Measurements from ENCODE around the gene AADACL4. TPM values are rescaled to one million over a fixed set of nuclear protein-coding genes. Genes with fewer than 3 reads are reported as not detected.

The AADACL4 gene
- total and polyA plus RNA-seq, 2 of the 8 experiments (the other 6 are each of a cell fraction or from before 2014, with no cell fraction given), result 0.08 TPM; not detected in 1

DNA sequence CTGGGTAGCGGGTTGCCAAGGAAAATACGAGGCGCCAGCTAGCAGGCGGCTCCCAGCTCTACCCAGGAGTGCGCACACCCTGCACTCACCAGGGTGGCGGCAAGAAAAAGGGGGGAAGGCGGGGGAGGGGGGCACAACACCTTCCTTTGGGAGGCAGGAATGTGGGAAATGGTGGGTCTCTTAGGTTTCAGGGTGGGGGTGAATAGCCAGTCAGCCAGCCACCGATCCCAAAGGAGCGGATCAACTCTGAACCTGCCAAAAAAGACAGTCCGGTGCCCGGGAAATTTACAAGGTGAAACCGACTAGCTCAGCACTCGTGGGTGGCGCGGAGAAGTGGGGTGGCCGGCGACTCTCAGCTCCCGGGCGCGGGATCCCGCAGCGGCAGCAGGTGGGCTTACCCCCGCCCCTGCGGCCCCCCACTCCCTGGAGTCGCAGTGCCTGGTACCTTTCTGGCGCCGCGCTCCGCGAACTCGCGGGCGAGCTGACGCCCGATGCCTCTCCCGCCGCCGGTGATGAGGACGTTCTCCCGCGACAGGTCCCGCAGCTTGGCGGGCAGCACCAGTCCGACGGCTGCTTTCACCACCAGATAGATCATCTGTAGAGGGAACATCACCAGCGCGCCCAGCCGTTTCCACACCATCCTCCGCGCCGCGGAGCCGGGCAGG, 27.0 kb upstream of the AADACL4 start:
- peak overlapping the region; percentile 97 for H2BK5ac ChIP-seq (ENCODE audit: low read depth, low read length)
- peak overlapping the region; percentile 48 for H4K5ac ChIP-seq (ENCODE audit: insufficient read length, low read depth, low read length)
- H3K4me2 ChIP-seq (ENCODE audit: insufficient read depth in 1 of 2, low read depth in 2 of 2, low read length in 2 of 2), result peak overlapping the region; percentile 62 to 97
- no peak overlapping the region for H3K4ac ChIP-seq (replicated peaks; ENCODE audit: insufficient read length, low read depth, low read length)
- peak overlapping the region; percentile 21; the same call in 1 of the 2 replicates for H2BK20ac ChIP-seq (ENCODE audit: low read length)
- H4K20me1 ChIP-seq (replicated peaks in 1 of 2; ENCODE audit: control insufficient read depth in 1 of 2, insufficient read depth in 2 of 2, low read length in 2 of 2), result peaks cover 0 to 9% of the 10 kb centered on the region in 2 experiments
- H4K8ac ChIP-seq (ENCODE audit: extremely low read depth, insufficient read depth, low read length), result peak overlapping the region; percentile 26; the same call in 1 of the 2 replicates
- peak overlapping the region; percentile 81 to 97 (median 90) for H3K4me3 ChIP-seq (ENCODE audit: extremely low read depth in 1 of 4, insufficient read depth in 2 of 4, low read depth in 3 of 4, low read length in 4 of 4)
- DNase-seq (ENCODE audit: low read depth in 1 of 2, low spot score in 2 of 2) (no peak), FAIRE-seq (no peak)
- peak overlapping the region; percentile 76; the same call in 1 of the 2 replicates for H3K27ac ChIP-seq (ENCODE audit: low read depth, low read length)
- no peaks in the 10 kb centered on the region for H3K9me3 ChIP-seq (ENCODE audit: insufficient read depth in 2 of 2, low read depth in 1 of 2, low read length in 1 of 2)
- H3K56ac ChIP-seq (replicated peaks; ENCODE audit: insufficient read length, low read depth, low read length), result peak overlapping the region; percentile 37
- H3K18ac ChIP-seq (ENCODE audit: extremely low read depth, low read length), result peak overlapping the region; percentile 97
- H3K27me3 ChIP-seq (replicated peaks in 1 of 4; ENCODE audit: control insufficient read depth in 3 of 4, extremely low read depth in 1 of 4, insufficient read depth in 3 of 4, low read length in 3 of 4), result no peaks in the 10 kb centered on the region; a peak in 1 of 7 replicates
- peaks cover 8 to 18% (median 12%) of the 10 kb centered on the region in 4 experiments for H3K4me1 ChIP-seq (replicated peaks in 1 of 4; ENCODE audit: control insufficient read depth in 3 of 4, insufficient read depth in 4 of 4, low read length in 3 of 4)
- no peak overlapping the region for H2BK120ac ChIP-seq (replicated peaks; ENCODE audit: low read depth, low read length)
- H2BK12ac ChIP-seq (ENCODE audit: low read depth, low read length), result 0 out of 2 replicates have a peak overlapping the region, but pooled peaks have one; percentile 68
- H2AFZ ChIP-seq (ENCODE audit: low read length), result no peak overlapping the region
- H3K36me3 ChIP-seq (ENCODE audit: control insufficient read depth in 2 of 4, insufficient read depth in 4 of 4, low read length in 3 of 4), result peaks cover 0 to 13% (median 3%) of the 10 kb centered on the region in 4 experiments; a peak in 4 of 8 replicates
- H3K14ac ChIP-seq (ENCODE audit: insufficient read length), result no peak overlapping the region
- peak overlapping the region; percentile 1 to 63 (median 40); a peak in 6 of 7 replicates for H3K9ac ChIP-seq (replicated peaks in 1 of 4; ENCODE audit: extremely low read depth in 1 of 4, low read depth in 3 of 4, low read length in 3 of 4)
- peaks cover 27% of the 10 kb centered on the region for H3K23me2 ChIP-seq (ENCODE audit: low read depth, low read length)
- TF ChIP-seq SIN3A (conservative IDR thresholded peaks at IDR 0.05 in 1 of 2, IDR thresholded peaks at IDR 0.05 in 1 of 2; ENCODE audit: low read depth in 1 of 2, low read length in 2 of 2), result peak in 1 of 2 experiments; percentile 8; a peak in 1 of 4 replicates
- peak; percentile 33 for TF ChIP-seq KDM4A (IDR thresholded peaks at IDR 0.05; ENCODE audit: low read depth, low read length, severe bottlenecking)
- TF ChIP-seq TEAD4 (IDR thresholded peaks at IDR 0.05; ENCODE audit: low read depth, low read length), result 0 out of 2 replicates have a peak, but pooled peaks have one; percentile 5
- peak; percentile 37; the same call in 1 of the 2 replicates for TF ChIP-seq CREB1 (IDR thresholded peaks at IDR 0.05)
- no peak for TF ChIP-seq BRCA1 (IDR thresholded peaks at IDR 0.05; ENCODE audit: low read depth, low read length)
- TF ChIP-seq HDAC2 (IDR thresholded peaks at IDR 0.05; ENCODE audit: borderline replicate concordance in 1 of 2, low read depth in 2 of 2, low read length in 2 of 2), result 0 out of 4 replicates have a peak, but pooled peaks of 1 of the 2 experiments have one; percentile 36
- no peak for TF ChIP-seq CEBPB (IDR thresholded peaks at IDR 0.05; ENCODE audit: low read depth, low read length)
- TF ChIP-seq KDM5A (IDR thresholded peaks at IDR 0.05; ENCODE audit: low read length), result no peak
- H3K23ac ChIP-seq (ENCODE audit: insufficient read length), result no peak overlapping the region
- ChIA-PET CTCF (ENCODE audit: partially characterized antibody) (interaction anchor here (0.8 to 11.2 kb wide), 8 partner anchors 13 to 341 kb away, joined by 3 to 130 read pairs (median 8); no protein-coding TSS in a partner anchor), POLR2A (ENCODE audit: partially characterized antibody) (interaction anchor here (1.2 to 11.4 kb wide), 8 partner anchors 10 to 341 kb away, joined by 3 to 107 read pairs (median 12); no protein-coding TSS in a partner anchor)
- peaks cover 14% of the 10 kb centered on the region for H3K79me1 ChIP-seq (ENCODE audit: low read depth, low read length)
- no peak overlapping the region for H2AK5ac ChIP-seq (ENCODE audit: low read depth, low read length)
- H2BK15ac ChIP-seq (ENCODE audit: low read length), result no peak overlapping the region
- 3% methylated on average over 30 of the region's 53 CpGs; no CpG with 5 or more reads in 1 of the 2 experiments for WGBS, 2 experiments (ENCODE audit: extremely low coverage in 1 of 2, insufficient coverage in 1 of 2, insufficient read length in 1 of 2, insufficient replicate concordance in 2 of 2, low coverage in 1 of 2, low lambda C conversion rate in 2 of 2, missing lambda C conversion rate in 1 of 2)
- H3K79me2 ChIP-seq (ENCODE audit: control insufficient read depth in 1 of 2, insufficient read depth in 2 of 2, low read length in 2 of 2), result peaks cover 21 to 37% of the 10 kb centered on the region in 2 experiments
- H4K91ac ChIP-seq (replicated peaks; ENCODE audit: insufficient read length, low read length), result peak overlapping the region; percentile 76

Data from H1 (cell line).